SK-N-SH treated with all-trans-retinoic acid at 6 μM for 48 hours (cell line): Measurements from ENCODE around the gene CD19.
"Not testable (repeated sequence)": the region's sequence is repeated elsewhere in the genome, so short reads cannot be mapped to it uniquely, and the experiment has no call there.

Source experiments
- ATAC-seq: fragments of 200-7000 bp; cut with Tn5 transposase; 3 replicates; pipeline ENCODE4 v1.9.1; 2020; ENCODE audit warnings: mild to moderate bottlenecking, moderate library complexity
- ARNTL ChIP-seq: fragments of 450-650 bp; formaldehyde crosslinking; IDR thresholded peaks from 2 replicates; pipeline ENCODE4 v1.5.0; 2020; ENCODE audit warnings: low read depth, mild to moderate bottlenecking, moderate library complexity, borderline replicate concordance
- BACH2 ChIP-seq: fragments of 250-450 bp; sonication (Bioruptor Pico); IDR thresholded peaks from 2 replicates; pipeline ENCODE4 v1.9.0; 2021; ENCODE audit warnings: mild to moderate bottlenecking, borderline replicate concordance
- CSDC2 ChIP-seq: fragments of 250-450 bp; sonication (Bioruptor Pico); IDR thresholded peaks from 2 replicates; pipeline ENCODE4 v1.5.0; 2020; ENCODE audit warnings: mild to moderate bottlenecking, moderate library complexity
- ESRRG ChIP-seq: fragments of 250-450 bp; sonication (Bioruptor Pico); IDR thresholded peaks from 2 replicates; pipeline ENCODE4 v1.6.1; 2021; ENCODE audit warnings: mild to moderate bottlenecking
- GLIS3 ChIP-seq: fragments of 250-450 bp; sonication (Bioruptor Pico); IDR thresholded peaks from 2 replicates; pipeline ENCODE4 v1.5.0; 2020; ENCODE audit warnings: mild to moderate bottlenecking, moderate library complexity
- ISL1 ChIP-seq: fragments of 250-450 bp; sonication (Bioruptor Pico); IDR thresholded peaks from 2 replicates; pipeline ENCODE4 v2.1.2; 2022; ENCODE audit warnings: mild to moderate bottlenecking, moderate library complexity
- OSR1 ChIP-seq: fragments of 250-450 bp; sonication (Bioruptor Pico); IDR thresholded peaks from 2 replicates; pipeline ENCODE4 v1.8.0; 2022; ENCODE audit warnings: moderate library complexity, mild to moderate bottlenecking, inconsistent platforms
- PPARA ChIP-seq: fragments of 250-450 bp; sonication (Bioruptor Pico); IDR thresholded peaks from 2 replicates; pipeline ENCODE4 v1.5.0; 2020; ENCODE audit warnings: mild to moderate bottlenecking, borderline replicate concordance
- RARB ChIP-seq: fragments of 250-450 bp; sonication (Bioruptor Pico); IDR thresholded peaks from 2 replicates; pipeline ENCODE4 v1.8.0; 2021; ENCODE audit warnings: mild to moderate bottlenecking, moderate library complexity
- TCF4 ChIP-seq: fragments of 250-450 bp; sonication (Bioruptor Pico); IDR thresholded peaks from 2 replicates; pipeline ENCODE4 v1.8.0; 2021; ENCODE audit warnings: mild to moderate bottlenecking, moderate library complexity, borderline replicate concordance
- TOX ChIP-seq: fragments of 250-450 bp; sonication (Bioruptor Pico); IDR thresholded peaks from 2 replicates; pipeline ENCODE4 v1.8.0; 2021; ENCODE audit warnings: mild to moderate bottlenecking, moderate library complexity, borderline replicate concordance
- ZFP30 ChIP-seq: fragments of 450-650 bp; formaldehyde crosslinking; IDR thresholded peaks from 2 replicates; pipeline ENCODE4 v1.5.0; 2022; ENCODE audit warnings: mild to moderate bottlenecking, moderate library complexity
- ZNF565 ChIP-seq: fragments of 450-650 bp; formaldehyde crosslinking; conservative IDR thresholded peaks from 2 replicates; pipeline ENCODE4 v1.5.0; 2020; ENCODE audit warnings: low read depth, mild to moderate bottlenecking, moderate library complexity
- ZNF70 ChIP-seq: fragments of 450-650 bp; formaldehyde crosslinking; IDR thresholded peaks from 2 replicates; pipeline ENCODE4 v1.5.0; 2020; ENCODE audit warnings: mild to moderate bottlenecking, moderate library complexity
- ZNF8 ChIP-seq: fragments of 450-650 bp; formaldehyde crosslinking; IDR thresholded peaks from 2 replicates; pipeline ENCODE4 v1.5.0; 2020; ENCODE audit warnings: mild to moderate bottlenecking, moderate library complexity
- TF ChIP-seq, protein P1 (sequence below): fragments of 250-450 bp; sonication (Bioruptor Pico); IDR thresholded peaks from 2 replicates; pipeline ENCODE4 v1.8.0; 2020; ENCODE audit warnings: mild to moderate bottlenecking, moderate library complexity, borderline replicate concordance
- TF ChIP-seq, protein P2 (sequence below): fragments of 250-450 bp; sonication (Bioruptor Pico); IDR thresholded peaks from 2 replicates; pipeline ENCODE4 v1.8.0; 2021; ENCODE audit warnings: low read depth, mild to moderate bottlenecking, moderate library complexity, borderline replicate concordance
- TF ChIP-seq, protein P3 (sequence below): fragments of 250-450 bp; sonication (Bioruptor Pico); IDR thresholded peaks from 2 replicates; pipeline ENCODE4 v1.5.1; 2021; ENCODE audit warnings: mild to moderate bottlenecking, moderate library complexity
- TF ChIP-seq, protein P4 (sequence below): fragments of 250-450 bp; sonication (Bioruptor Pico); IDR thresholded peaks from 2 replicates; pipeline ENCODE4 v1.5.1; 2020; ENCODE audit warnings: low read depth, mild to moderate bottlenecking, moderate library complexity
- TF ChIP-seq, protein P5 (sequence below): fragments of 250-450 bp; sonication (Bioruptor Pico); IDR thresholded peaks from 2 replicates; pipeline ENCODE4 v1.5.0; 2020; ENCODE audit warnings: mild to moderate bottlenecking, moderate library complexity

Gene CD19

DNA sequence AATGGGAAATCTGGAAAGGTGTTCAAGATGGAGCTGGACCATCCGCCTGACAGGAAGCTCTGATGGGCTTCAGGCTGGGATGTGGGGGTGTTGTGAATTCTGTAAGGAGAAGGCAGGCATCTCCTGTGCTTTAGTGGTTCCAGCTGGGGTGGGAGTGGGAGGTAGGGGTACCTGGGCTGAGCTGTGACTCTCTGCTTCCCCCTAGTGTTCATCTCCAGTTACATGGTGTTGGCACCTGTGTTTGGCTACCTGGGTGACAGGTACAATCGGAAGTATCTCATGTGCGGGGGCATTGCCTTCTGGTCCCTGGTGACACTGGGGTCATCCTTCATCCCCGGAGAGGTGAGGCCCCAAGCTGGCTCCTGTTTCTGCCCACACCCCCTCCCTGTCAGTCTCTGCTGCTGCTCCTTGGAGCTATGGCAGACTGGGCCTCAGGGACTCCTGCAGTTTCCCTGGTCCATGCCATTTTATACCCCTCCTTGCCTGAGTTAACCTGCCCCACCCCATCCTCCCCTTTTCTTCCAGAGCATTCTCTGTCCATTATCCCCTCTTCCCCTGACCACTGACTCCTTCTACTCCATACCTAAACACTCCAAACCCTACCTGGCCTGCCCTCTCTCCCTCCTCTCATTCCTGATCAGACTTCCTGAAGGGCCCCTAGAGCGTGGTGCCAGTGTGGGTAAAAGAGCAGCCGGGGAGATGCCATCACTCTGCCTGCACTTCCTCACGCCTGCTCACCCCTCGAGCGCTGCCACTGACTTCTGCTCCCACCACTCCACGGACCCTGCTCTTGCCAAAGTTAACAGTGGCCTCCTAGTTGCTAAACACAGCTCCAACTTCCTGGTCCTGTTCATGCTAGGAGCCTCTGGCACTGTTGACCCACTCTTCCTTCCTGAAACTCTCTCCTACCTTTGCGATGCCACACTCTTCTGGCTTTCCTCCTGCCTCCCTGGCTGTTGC is 46.2 kb downstream of the CD19 start:
- TF ChIP-seq OSR1 (CRISPR knock-in tag) (no peak), ARNTL (no peak), GLIS3 (no peak), BACH2 (CRISPR knock-in tag) (no peak), ISL1 (CRISPR knock-in tag) (no peak), ESRRG (CRISPR knock-in tag) (no peak), PPARA (CRISPR knock-in tag) (no peak), ZNF70 (CRISPR knock-in tag) (no peak), CSDC2 (no peak), TOX (CRISPR knock-in tag) (no peak), ZNF8 (no peak), ZNF565 (no peak), RARB (no peak), TCF4 (no peak), ZFP30 (CRISPR knock-in tag) (no peak)
- TF ChIP-seq, protein P1, sequence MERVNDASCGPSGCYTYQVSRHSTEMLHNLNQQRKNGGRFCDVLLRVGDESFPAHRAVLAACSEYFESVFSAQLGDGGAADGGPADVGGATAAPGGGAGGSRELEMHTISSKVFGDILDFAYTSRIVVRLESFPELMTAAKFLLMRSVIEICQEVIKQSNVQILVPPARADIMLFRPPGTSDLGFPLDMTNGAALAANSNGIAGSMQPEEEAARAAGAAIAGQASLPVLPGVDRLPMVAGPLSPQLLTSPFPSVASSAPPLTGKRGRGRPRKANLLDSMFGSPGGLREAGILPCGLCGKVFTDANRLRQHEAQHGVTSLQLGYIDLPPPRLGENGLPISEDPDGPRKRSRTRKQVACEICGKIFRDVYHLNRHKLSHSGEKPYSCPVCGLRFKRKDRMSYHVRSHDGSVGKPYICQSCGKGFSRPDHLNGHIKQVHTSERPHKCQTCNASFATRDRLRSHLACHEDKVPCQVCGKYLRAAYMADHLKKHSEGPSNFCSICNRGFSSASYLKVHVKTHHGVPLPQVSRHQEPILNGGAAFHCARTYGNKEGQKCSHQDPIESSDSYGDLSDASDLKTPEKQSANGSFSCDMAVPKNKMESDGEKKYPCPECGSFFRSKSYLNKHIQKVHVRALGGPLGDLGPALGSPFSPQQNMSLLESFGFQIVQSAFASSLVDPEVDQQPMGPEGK: no peak
- TF ChIP-seq, protein P2, sequence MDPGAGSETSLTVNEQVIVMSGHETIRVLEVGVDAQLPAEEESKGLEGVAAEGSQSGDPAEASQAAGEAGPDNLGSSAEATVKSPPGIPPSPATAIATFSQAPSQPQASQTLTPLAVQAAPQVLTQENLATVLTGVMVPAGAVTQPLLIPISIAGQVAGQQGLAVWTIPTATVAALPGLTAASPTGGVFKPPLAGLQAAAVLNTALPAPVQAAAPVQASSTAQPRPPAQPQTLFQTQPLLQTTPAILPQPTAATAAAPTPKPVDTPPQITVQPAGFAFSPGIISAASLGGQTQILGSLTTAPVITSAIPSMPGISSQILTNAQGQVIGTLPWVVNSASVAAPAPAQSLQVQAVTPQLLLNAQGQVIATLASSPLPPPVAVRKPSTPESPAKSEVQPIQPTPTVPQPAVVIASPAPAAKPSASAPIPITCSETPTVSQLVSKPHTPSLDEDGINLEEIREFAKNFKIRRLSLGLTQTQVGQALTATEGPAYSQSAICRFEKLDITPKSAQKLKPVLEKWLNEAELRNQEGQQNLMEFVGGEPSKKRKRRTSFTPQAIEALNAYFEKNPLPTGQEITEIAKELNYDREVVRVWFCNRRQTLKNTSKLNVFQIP (CRISPR knock-in tag): no peak
- TF ChIP-seq, protein P3, sequence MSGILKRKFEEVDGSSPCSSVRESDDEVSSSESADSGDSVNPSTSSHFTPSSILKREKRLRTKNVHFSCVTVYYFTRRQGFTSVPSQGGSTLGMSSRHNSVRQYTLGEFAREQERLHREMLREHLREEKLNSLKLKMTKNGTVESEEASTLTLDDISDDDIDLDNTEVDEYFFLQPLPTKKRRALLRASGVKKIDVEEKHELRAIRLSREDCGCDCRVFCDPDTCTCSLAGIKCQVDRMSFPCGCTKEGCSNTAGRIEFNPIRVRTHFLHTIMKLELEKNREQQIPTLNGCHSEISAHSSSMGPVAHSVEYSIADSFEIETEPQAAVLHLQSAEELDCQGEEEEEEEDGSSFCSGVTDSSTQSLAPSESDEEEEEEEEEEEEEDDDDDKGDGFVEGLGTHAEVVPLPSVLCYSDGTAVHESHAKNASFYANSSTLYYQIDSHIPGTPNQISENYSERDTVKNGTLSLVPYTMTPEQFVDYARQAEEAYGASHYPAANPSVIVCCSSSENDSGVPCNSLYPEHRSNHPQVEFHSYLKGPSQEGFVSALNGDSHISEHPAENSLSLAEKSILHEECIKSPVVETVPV (CRISPR knock-in tag): no peak
- TF ChIP-seq, protein P4, sequence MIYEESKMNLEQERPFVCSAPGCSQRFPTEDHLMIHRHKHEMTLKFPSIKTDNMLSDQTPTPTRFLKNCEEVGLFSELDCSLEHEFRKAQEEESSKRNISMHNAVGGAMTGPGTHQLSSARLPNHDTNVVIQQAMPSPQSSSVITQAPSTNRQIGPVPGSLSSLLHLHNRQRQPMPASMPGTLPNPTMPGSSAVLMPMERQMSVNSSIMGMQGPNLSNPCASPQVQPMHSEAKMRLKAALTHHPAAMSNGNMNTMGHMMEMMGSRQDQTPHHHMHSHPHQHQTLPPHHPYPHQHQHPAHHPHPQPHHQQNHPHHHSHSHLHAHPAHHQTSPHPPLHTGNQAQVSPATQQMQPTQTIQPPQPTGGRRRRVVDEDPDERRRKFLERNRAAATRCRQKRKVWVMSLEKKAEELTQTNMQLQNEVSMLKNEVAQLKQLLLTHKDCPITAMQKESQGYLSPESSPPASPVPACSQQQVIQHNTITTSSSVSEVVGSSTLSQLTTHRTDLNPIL: no peak
- TF ChIP-seq, protein P5, sequence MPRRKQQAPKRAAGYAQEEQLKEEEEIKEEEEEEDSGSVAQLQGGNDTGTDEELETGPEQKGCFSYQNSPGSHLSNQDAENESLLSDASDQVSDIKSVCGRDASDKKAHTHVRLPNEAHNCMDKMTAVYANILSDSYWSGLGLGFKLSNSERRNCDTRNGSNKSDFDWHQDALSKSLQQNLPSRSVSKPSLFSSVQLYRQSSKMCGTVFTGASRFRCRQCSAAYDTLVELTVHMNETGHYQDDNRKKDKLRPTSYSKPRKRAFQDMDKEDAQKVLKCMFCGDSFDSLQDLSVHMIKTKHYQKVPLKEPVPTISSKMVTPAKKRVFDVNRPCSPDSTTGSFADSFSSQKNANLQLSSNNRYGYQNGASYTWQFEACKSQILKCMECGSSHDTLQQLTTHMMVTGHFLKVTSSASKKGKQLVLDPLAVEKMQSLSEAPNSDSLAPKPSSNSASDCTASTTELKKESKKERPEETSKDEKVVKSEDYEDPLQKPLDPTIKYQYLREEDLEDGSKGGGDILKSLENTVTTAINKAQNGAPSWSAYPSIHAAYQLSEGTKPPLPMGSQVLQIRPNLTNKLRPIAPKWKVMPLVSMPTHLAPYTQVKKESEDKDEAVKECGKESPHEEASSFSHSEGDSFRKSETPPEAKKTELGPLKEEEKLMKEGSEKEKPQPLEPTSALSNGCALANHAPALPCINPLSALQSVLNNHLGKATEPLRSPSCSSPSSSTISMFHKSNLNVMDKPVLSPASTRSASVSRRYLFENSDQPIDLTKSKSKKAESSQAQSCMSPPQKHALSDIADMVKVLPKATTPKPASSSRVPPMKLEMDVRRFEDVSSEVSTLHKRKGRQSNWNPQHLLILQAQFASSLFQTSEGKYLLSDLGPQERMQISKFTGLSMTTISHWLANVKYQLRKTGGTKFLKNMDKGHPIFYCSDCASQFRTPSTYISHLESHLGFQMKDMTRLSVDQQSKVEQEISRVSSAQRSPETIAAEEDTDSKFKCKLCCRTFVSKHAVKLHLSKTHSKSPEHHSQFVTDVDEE (CRISPR knock-in tag): no peak
- no peak for ATAC-seq

DNA sequence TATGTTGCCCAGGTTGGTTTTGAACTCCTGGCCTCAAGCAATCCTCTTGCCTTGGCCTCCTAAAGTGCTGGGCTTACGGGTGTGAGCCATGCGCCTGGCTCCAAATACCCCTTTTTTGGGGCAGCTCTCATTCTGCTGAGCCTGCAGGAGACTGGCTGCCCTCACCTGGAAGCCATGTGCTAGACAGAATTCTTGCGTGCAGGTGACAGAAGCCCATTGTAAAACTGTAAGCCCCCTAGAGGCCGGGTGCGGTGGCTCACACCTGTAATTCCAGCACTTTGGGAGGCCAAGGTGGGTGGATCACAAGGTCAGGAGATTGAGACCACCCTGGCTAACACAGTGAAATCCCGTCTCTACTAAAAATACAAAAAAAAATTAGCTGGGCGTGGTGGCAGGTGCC is 48.6 kb downstream of the CD19 start:
- ATAC-seq: not testable (repeated sequence)

DNA sequence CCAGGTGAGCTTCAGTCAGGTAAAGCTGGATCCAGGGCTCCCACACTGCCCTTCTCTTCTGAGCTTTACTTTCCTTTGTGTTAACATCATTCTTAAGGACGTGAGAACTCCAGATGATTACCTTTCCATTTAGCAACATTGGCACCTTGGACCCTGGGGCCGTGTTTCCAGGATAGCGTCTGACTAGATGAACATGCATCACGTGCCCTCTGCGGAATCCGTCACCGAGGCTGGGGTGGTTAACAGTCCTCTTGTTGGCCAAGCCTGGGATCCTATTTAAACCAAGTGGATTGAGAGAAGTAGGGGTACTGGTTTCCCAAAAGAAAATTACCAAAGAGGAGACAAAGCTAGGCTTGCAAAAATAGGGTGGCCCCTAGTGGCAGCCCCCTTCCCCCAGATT is 49.2 kb downstream of the CD19 start:
- no peak for ATAC-seq
- TF ChIP-seq, protein P4: no peak
- TF ChIP-seq, protein P1: no peak
- TF ChIP-seq TCF4: no peak
